Umbilical cord (tissue), 2 donors: ENCODE data around the gene SLC38A3. TPM values are rescaled to one million over a fixed set of nuclear protein-coding genes. Genes with fewer than 3 reads are reported as not detected.

ENCODE experiments used
- DNase-seq: peaks from one replicate; pipeline ENCODE4 v3.0.0-alpha.2; 2015; ENCODE audit warnings: low spot score
- total RNA-seq: library from RNA; depleted of rRNA; stranded (reverse); fragments of >200 nt; gene quantifications from one replicate; pipeline ENCODE4 v1.2.3, GENCODE V29; 2014; ENCODE audit warnings: low replicate concordance; ENCODE audit not compliant: insufficient read depth

The SLC38A3 gene
- total RNA-seq, 1 donor from 2014 or later = not detected

GRCh38 chr3:50266836-50267235 is 61.8 kb downstream of the SLC38A3 start:
- DNase-seq = no peak

GRCh38 chr3:50267280-50267913 is 62.3 kb downstream of the SLC38A3 start:
- DNase-seq = peak; percentile 82

- DNase-seq = no peak
Observed at GRCh38 chr3:50268276-50268675, 63.2 kb downstream of the SLC38A3 start.

- peak; percentile 80 for DNase-seq
Observed at GRCh38 chr3:50268703-50269451, 63.8 kb downstream of the SLC38A3 start, which contains the start of gene SEMA3B. Gene SEMA3B (plus strand): TSS chr3:50269147. CDS start chr3:50269241, 94 bp downstream.

- DNase-seq = no peak
Observed at GRCh38 chr3:50269460-50269859, 64.4 kb downstream of the SLC38A3 start.

- no peak for DNase-seq
Observed at GRCh38 chr3:50269977-50270413, 64.9 kb downstream of the SLC38A3 start.

- DNase-seq = no peak
Observed at GRCh38 chr3:50270422-50271224, 65.6 kb downstream of the SLC38A3 start.

Other genes with a start within 250 kb of the SLC38A3 start
- 142 TPM for gene RBM5, start 116.4 kb upstream of the SLC38A3 start, total RNA-seq
- 9.1 TPM for gene SEMA3F, start 49.9 kb upstream of the SLC38A3 start, total RNA-seq
- not detected for gene GNAT1, start 13.7 kb upstream of the SLC38A3 start, total RNA-seq
- 93.9 TPM for gene GNAI2, start 30.9 kb downstream of the SLC38A3 start, total RNA-seq
- 29.4 TPM for gene SEMA3B, start 63.9 kb downstream of the SLC38A3 start, total RNA-seq
- gene LSMEM2, start 73.8 kb downstream of the SLC38A3 start, total RNA-seq = 4.8 TPM
- 45.3 TPM for gene IFRD2, start 87.2 kb downstream of the SLC38A3 start, total RNA-seq
- 7.5 TPM for gene HYAL3, start 94.1 kb downstream of the SLC38A3 start, total RNA-seq
- 2.2 TPM for gene NAA80, start 94.1 kb downstream of the SLC38A3 start, total RNA-seq
- gene HYAL1, start 98.3 kb downstream of the SLC38A3 start, total RNA-seq = 2.9 TPM
- 51.8 TPM for gene HYAL2, start 117.5 kb downstream of the SLC38A3 start, total RNA-seq
- 18.8 TPM for gene TUSC2, start 123.0 kb downstream of the SLC38A3 start, total RNA-seq
- 25.8 TPM for gene RASSF1, start 135.6 kb downstream of the SLC38A3 start, total RNA-seq
- 5.3 TPM for gene ZMYND10, start 140.5 kb downstream of the SLC38A3 start, total RNA-seq
- 13.7 TPM for gene NPRL2, start 145.5 kb downstream of the SLC38A3 start, total RNA-seq
- gene CYB561D2, start 145.6 kb downstream of the SLC38A3 start, total RNA-seq = 15.4 TPM
- gene TMEM115, start 154.2 kb downstream of the SLC38A3 start, total RNA-seq = 19.7 TPM